Neural crest cell (in vitro differentiated cells): ENCODE measurements around the gene CNTN4. TPM values are rescaled to one million over a fixed set of nuclear protein-coding genes. Genes with fewer than 3 reads are reported as not detected.

ENCODE experiments used
- DNase-seq: peaks from one replicate; pipeline ENCODE4 v3.0.0; 2021; ENCODE audit warnings: low read depth, mixed read lengths, low spot score
- H3K27ac Mint-ChIP-seq: one replicate; pipeline ENCODE4 v1.8.0; 2021; ENCODE audit warnings: mild to moderate bottlenecking, mixed read lengths; ENCODE audit not compliant: unreplicated experiment
- H3K27me3 Mint-ChIP-seq: 2 replicates; pipeline ENCODE4 v1.8.0; 2021; ENCODE audit warnings: low read depth, mild to moderate bottlenecking, mixed read lengths
- H3K36me3 Mint-ChIP-seq: 2 replicates; pipeline ENCODE4 v1.8.0; 2021; ENCODE audit warnings: low read depth, mild to moderate bottlenecking, mixed read lengths
- H3K4me1 Mint-ChIP-seq: 2 replicates; pipeline ENCODE4 v1.8.0; 2021; ENCODE audit warnings: mixed read lengths
- H3K4me3 Mint-ChIP-seq: one replicate; pipeline ENCODE4 v1.8.0; 2021; ENCODE audit warnings: mild to moderate bottlenecking, mixed read lengths
- H3K9me3 Mint-ChIP-seq: 2 replicates; pipeline ENCODE4 v1.8.0; 2021; ENCODE audit warnings: mixed read lengths
- CTCF ChIP-seq: fragments of 200-600 bp; sonication (generic); conservative IDR thresholded peaks from 2 replicates; pipeline ENCODE4 v1.5.0; 2021; ENCODE audit warnings: antibody characterized with exemption, mild to moderate bottlenecking
- total RNA-seq: library from RNA; stranded (reverse); gene quantifications from 2 replicates; pipeline ENCODE4 v1.2.1, GENCODE V29; 2021

Gene CNTN4
- total RNA-seq, 1 donor from 2014 or later = 2.9 TPM

GRCh38 chr3:2458816-2459215, 360.1 kb downstream of the CNTN4 start:
- no peak overlapping the region for H3K27ac Mint-ChIP-seq
- no peak for TF ChIP-seq CTCF
- H3K4me3 Mint-ChIP-seq = no peak overlapping the region
- H3K27me3 Mint-ChIP-seq = no peaks in the 10 kb centered on the region
- no peaks in the 10 kb centered on the region for H3K9me3 Mint-ChIP-seq
- no peaks in the 10 kb centered on the region for H3K36me3 Mint-ChIP-seq
- no peak for DNase-seq
- no peaks in the 10 kb centered on the region for H3K4me1 Mint-ChIP-seq

- Mint-ChIP-seq H3K9me3 (no peaks in the 10 kb centered on the region), H3K4me1 (peaks cover 5% of the 10 kb centered on the region), H3K27me3 (no peaks in the 10 kb centered on the region), H3K4me3 (no peak overlapping the region), H3K36me3 (no peaks in the 10 kb centered on the region), H3K27ac (no peak overlapping the region)
- TF ChIP-seq CTCF = no peak
- no peak for DNase-seq
Measured at GRCh38 chr3:2465842-2466241, 367.2 kb downstream of the CNTN4 start.

GRCh38 chr3:2468816-2469215, 370.1 kb downstream of the CNTN4 start:
- DNase-seq = no peak
- Mint-ChIP-seq H3K9me3 (no peaks in the 10 kb centered on the region), H3K27me3 (no peaks in the 10 kb centered on the region), H3K27ac (no peak overlapping the region), H3K4me1 (peaks cover 5% of the 10 kb centered on the region), H3K36me3 (no peaks in the 10 kb centered on the region), H3K4me3 (no peak overlapping the region)
- no peak for TF ChIP-seq CTCF

- no peak for DNase-seq
- H3K27ac Mint-ChIP-seq = no peak overlapping the region
- no peak overlapping the region for H3K4me3 Mint-ChIP-seq
- no peak for TF ChIP-seq CTCF
- no peaks in the 10 kb centered on the region for H3K36me3 Mint-ChIP-seq
- H3K27me3 Mint-ChIP-seq = no peaks in the 10 kb centered on the region
- H3K4me1 Mint-ChIP-seq = no peaks in the 10 kb centered on the region
- peaks cover 2% of the 10 kb centered on the region for H3K9me3 Mint-ChIP-seq
Measured at GRCh38 chr3:2476996-2477395, 378.3 kb downstream of the CNTN4 start.

- Mint-ChIP-seq H3K27me3 (no peaks in the 10 kb centered on the region), H3K36me3 (no peaks in the 10 kb centered on the region), H3K4me1 (no peaks in the 10 kb centered on the region), H3K4me3 (no peak overlapping the region), H3K27ac (no peak overlapping the region), H3K9me3 (peaks cover 2% of the 10 kb centered on the region)
- DNase-seq = no peak
- TF ChIP-seq CTCF = no peak
Measured at GRCh38 chr3:2477620-2478019, 379.0 kb downstream of the CNTN4 start.
